Measurements from ENCODE around the gene JPT2. TPM values are rescaled to one million over a fixed set of nuclear protein-coding genes. Genes with fewer than 3 reads are reported as not detected.

JPT2 gene
- total and polyA plus RNA-seq, 4 experiments from 2014 or later: 4.8 to 43.1 (median 24.4) TPM

DNA sequence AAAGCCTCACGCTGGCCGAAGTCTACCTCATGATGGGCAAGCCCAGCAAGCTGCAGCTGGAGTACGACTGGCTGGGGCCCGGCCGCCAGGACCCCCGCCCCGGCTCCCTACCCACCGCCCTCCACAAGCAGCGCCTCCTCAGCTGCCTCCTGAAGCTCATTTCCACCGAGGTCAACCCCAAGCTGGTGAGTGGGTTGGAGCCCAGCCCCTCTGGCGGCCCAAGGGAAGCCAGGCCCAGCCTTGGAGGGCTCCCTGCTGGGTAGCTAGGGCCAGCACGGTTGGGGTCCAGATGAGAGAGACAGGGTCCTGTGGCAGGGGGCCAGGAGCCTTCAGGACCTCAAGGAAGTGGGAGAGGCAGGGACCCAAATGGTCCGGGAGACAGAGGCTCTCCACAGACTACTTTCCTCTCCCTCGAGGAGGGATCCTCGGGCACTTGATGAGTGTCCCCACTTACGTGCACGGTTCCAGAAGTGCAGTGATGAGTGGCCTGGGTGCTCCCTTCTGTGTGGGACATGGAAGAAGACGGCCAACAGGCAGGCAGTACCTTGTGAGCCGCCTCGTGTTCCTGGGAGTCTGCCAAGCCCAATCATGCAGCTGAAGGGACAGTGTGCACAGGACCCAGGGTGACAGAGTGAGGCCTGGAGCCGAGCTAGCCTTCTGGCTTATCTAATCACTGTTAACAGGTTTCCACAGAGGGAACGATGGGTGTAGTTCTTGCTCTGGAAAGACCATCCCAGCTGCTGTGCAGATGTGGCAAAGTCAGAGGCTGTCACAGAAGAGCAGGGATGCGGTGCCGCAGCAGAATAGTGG lies 21.1 kb upstream of the JPT2 start:
- Mint-ChIP-seq H3K4me1 (no peaks in the 10 kb centered on the region), H3K9me3 (no peaks in the 10 kb centered on the region), H3K27ac (no peak overlapping the region), H3K4me3 (no peak overlapping the region), H3K27me3 (no peaks in the 10 kb centered on the region), H3K36me3 (peaks cover 21 to 42% of the 10 kb centered on the region in 2 donors)
- ChIA-PET POLR2A (ENCODE audit: partially characterized antibody) (interaction anchor here (1.3 kb wide), 1 partner anchor 21 kb away, joined by 3 read pairs; no protein-coding TSS in a partner anchor), CTCF (ENCODE audit: partially characterized antibody) (no interaction called here)
- Histone ChIP-seq H3K9me3 (ENCODE audit: control insufficient read depth in 1 of 2, low read length in 2 of 2) (no peaks in the 10 kb centered on the region), H3K27ac (ENCODE audit: low read depth, low read length) (no peak overlapping the region), H3K4me3 (ENCODE audit: low read length in 2 of 2) (no peak overlapping the region), H3K27me3 (ENCODE audit: insufficient read depth, low read length) (no peaks in the 10 kb centered on the region), H3K36me3 (ENCODE audit: insufficient read depth, low read length) (peaks cover 53% of the 10 kb centered on the region), H3K4me1 (ENCODE audit: insufficient read depth, low read length) (no peaks in the 10 kb centered on the region)
- DNase-seq: no peak
- intact Hi-C loops (cut with micrococcal nuclease): no loop called here

DNA sequence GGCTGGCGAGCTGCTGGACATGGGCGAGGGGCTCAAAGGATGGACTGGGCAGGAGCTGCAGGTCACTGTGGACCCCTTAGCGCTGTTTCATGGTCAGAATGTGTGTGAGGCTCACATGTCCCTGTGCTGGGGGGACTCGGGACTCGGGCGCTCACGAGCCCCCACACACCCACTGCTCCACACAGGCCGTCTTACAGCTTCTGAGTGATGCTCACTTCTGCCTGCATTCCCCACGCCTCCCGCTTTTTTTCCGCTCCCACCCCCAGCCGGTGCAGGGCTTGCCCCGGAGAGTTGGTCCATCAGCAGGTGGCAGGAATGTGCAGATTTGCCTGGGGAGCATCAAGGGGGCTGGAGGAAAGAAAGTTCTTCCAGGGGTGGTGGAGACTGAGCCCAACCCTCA lies 20.2 kb upstream of the JPT2 start:
- Histone ChIP-seq H3K4me3 (ENCODE audit: low read length in 2 of 2) (no peak overlapping the region), H3K27ac (ENCODE audit: low read depth, low read length) (no peak overlapping the region), H3K27me3 (ENCODE audit: insufficient read depth, low read length) (no peaks in the 10 kb centered on the region), H3K4me1 (ENCODE audit: insufficient read depth, low read length) (no peaks in the 10 kb centered on the region), H3K36me3 (ENCODE audit: insufficient read depth, low read length) (peaks cover 53% of the 10 kb centered on the region), H3K9me3 (ENCODE audit: control insufficient read depth in 1 of 2, low read length in 2 of 2) (no peaks in the 10 kb centered on the region)
- CTCF ChIA-PET (ENCODE audit: partially characterized antibody): no interaction called here
- no peak overlapping the region for H3K27ac Mint-ChIP-seq
- no peak for DNase-seq
- H3K4me1 Mint-ChIP-seq: no peaks in the 10 kb centered on the region
- intact Hi-C loops (cut with micrococcal nuclease): no loop called here
- H3K36me3 Mint-ChIP-seq: peaks cover 27 to 45% of the 10 kb centered on the region in 2 donors
- no peak overlapping the region for H3K4me3 Mint-ChIP-seq
- POLR2A ChIA-PET (ENCODE audit: partially characterized antibody): no interaction called here
- H3K9me3 Mint-ChIP-seq: no peaks in the 10 kb centered on the region
- H3K27me3 Mint-ChIP-seq: no peaks in the 10 kb centered on the region

DNA sequence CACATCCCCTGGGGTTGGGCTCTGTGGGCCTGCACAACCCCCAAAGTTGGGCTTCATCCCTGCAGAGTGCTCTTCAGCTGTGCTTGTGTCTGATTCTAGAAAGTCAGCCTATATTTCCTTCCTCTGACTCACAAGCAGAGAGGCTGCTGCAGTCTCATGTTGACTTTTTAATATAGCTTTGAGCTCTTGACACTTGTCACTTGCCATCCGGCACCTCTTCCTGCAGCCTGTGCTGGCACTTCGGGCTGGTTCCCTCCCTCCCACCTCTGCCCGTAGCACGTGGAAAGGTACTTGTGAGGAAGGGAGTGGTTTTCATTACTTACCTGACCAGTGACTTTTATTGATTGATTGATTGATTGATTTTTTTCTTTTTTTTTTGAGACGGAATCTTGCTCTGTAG lies 19.0 kb upstream of the JPT2 start:
- Histone ChIP-seq H3K36me3 (ENCODE audit: insufficient read depth, low read length) (peaks cover 52% of the 10 kb centered on the region), H3K27me3 (ENCODE audit: insufficient read depth, low read length) (no peaks in the 10 kb centered on the region), H3K9me3 (ENCODE audit: control insufficient read depth in 1 of 2, low read length in 2 of 2) (no peaks in the 10 kb centered on the region), H3K4me1 (ENCODE audit: insufficient read depth, low read length) (no peaks in the 10 kb centered on the region), H3K27ac (ENCODE audit: low read depth, low read length) (no peak overlapping the region), H3K4me3 (ENCODE audit: low read length in 2 of 2) (no peak overlapping the region)
- Mint-ChIP-seq H3K4me1 (no peaks in the 10 kb centered on the region), H3K27ac (no peak overlapping the region), H3K4me3 (no peak overlapping the region), H3K27me3 (no peaks in the 10 kb centered on the region), H3K36me3 (peaks cover 35 to 52% of the 10 kb centered on the region in 2 donors), H3K9me3 (no peaks in the 10 kb centered on the region)
- ChIA-PET POLR2A (ENCODE audit: partially characterized antibody) (no interaction called here), CTCF (ENCODE audit: partially characterized antibody) (interaction anchor here (1.5 kb wide), 1 partner anchor 65 kb away, joined by 3 read pairs; no protein-coding TSS in a partner anchor)
- intact Hi-C loops (cut with micrococcal nuclease): no loop called here
- no peak for DNase-seq

DNA sequence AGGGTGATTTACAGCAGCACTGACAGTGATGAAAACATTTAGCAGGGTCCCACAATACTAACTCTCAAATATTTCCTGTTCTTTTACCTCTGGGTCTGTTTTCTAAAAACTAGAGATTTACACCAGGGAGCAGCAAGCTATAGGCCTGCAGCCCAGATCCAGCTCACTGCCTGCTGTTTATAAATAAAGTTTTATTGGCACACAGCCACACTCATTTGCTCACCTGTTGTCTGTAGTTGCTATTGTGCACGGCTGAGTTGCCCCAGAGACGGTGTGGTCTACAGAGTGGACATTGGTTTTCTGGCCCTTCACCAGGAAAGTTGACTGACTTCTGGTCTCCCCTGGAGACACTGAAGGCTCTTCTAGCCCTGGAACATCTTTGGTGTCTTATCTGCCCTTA lies 16.3 kb upstream of the JPT2 start:
- no peaks in the 10 kb centered on the region for H3K27me3 ChIP-seq (ENCODE audit: insufficient read depth, low read length)
- H3K4me3 ChIP-seq (ENCODE audit: low read length in 2 of 2): no peak overlapping the region
- no peak for DNase-seq
- Mint-ChIP-seq H3K4me3 (no peak overlapping the region), H3K27ac (peak overlapping the region in 1 of 7 donors; percentile 48), H3K4me1 (no peaks in the 10 kb centered on the region), H3K27me3 (no peaks in the 10 kb centered on the region), H3K9me3 (no peaks in the 10 kb centered on the region), H3K36me3 (peaks cover 29 to 52% of the 10 kb centered on the region in 2 donors)
- ChIA-PET POLR2A (ENCODE audit: partially characterized antibody) (no interaction called here), CTCF (ENCODE audit: partially characterized antibody) (no interaction called here)
- H3K27ac ChIP-seq (ENCODE audit: low read depth, low read length): no peak overlapping the region
- no peaks in the 10 kb centered on the region for H3K9me3 ChIP-seq (ENCODE audit: control insufficient read depth in 1 of 2, low read length in 2 of 2)
- intact Hi-C loops (cut with micrococcal nuclease): no loop called here
- no peaks in the 10 kb centered on the region for H3K4me1 ChIP-seq (ENCODE audit: insufficient read depth, low read length)
- peaks cover 48% of the 10 kb centered on the region for H3K36me3 ChIP-seq (ENCODE audit: insufficient read depth, low read length)

DNA sequence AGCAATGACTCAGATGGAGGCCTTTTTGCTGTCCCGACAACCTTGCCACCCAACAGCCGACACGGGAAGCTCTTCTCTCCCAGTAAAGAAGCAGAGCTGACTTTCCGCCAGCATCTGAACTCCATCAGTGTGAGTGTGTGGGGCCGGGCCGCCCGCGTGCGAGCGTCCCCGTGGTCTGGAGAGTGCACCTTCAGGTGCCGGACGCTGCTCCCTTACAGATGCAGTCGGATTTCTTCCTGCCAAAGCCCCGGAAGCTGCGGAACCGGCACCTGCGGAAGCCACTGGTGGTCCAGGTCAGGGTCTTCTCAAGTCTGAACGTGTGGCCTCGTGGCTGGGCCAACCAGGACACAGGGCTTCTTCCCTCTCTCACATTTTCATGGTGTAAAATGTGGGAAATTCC lies 15.5 kb upstream of the JPT2 start:
- no peaks in the 10 kb centered on the region for H3K4me1 Mint-ChIP-seq
- no peak overlapping the region for H3K27ac Mint-ChIP-seq
- Histone ChIP-seq H3K36me3 (ENCODE audit: insufficient read depth, low read length) (peaks cover 52% of the 10 kb centered on the region), H3K27me3 (ENCODE audit: insufficient read depth, low read length) (no peaks in the 10 kb centered on the region), H3K9me3 (ENCODE audit: control insufficient read depth in 1 of 2, low read length in 2 of 2) (no peaks in the 10 kb centered on the region), H3K4me3 (ENCODE audit: low read length in 2 of 2) (no peak overlapping the region), H3K27ac (ENCODE audit: low read depth, low read length) (no peak overlapping the region), H3K4me1 (ENCODE audit: insufficient read depth, low read length) (no peaks in the 10 kb centered on the region)
- no peaks in the 10 kb centered on the region for H3K9me3 Mint-ChIP-seq
- ChIA-PET CTCF (ENCODE audit: partially characterized antibody) (no interaction called here), POLR2A (ENCODE audit: partially characterized antibody) (no interaction called here)
- DNase-seq: no peak
- no peaks in the 10 kb centered on the region for H3K27me3 Mint-ChIP-seq
- H3K4me3 Mint-ChIP-seq: no peak overlapping the region
- peaks cover 32 to 56% of the 10 kb centered on the region in 2 donors for H3K36me3 Mint-ChIP-seq
- intact Hi-C loops (cut with micrococcal nuclease): no loop called here

- peaks cover 59% of the 10 kb centered on the region for H3K36me3 ChIP-seq (ENCODE audit: insufficient read depth, low read length)
- no peak overlapping the region for H3K27ac Mint-ChIP-seq
These were observed 12.2 kb upstream of the JPT2 start for GRCh38 chr16:1665829-1666228.

GRCh38 chr16:1666316-1666715 lies 11.8 kb upstream of the JPT2 start:
- H3K4me1 Mint-ChIP-seq: no peaks in the 10 kb centered on the region
- no peak for DNase-seq
- no peaks in the 10 kb centered on the region for H3K27me3 Mint-ChIP-seq
- Histone ChIP-seq H3K4me3 (ENCODE audit: low read length in 2 of 2) (no peak overlapping the region), H3K27me3 (ENCODE audit: insufficient read depth, low read length) (no peaks in the 10 kb centered on the region), H3K27ac (ENCODE audit: low read depth, low read length) (no peak overlapping the region), H3K4me1 (ENCODE audit: insufficient read depth, low read length) (no peaks in the 10 kb centered on the region), H3K9me3 (ENCODE audit: control insufficient read depth in 1 of 2, low read length in 2 of 2) (no peaks in the 10 kb centered on the region), H3K36me3 (ENCODE audit: insufficient read depth, low read length) (peaks cover 64% of the 10 kb centered on the region)
- ChIA-PET CTCF (ENCODE audit: partially characterized antibody) (no interaction called here), POLR2A (ENCODE audit: partially characterized antibody) (no interaction called here)
- H3K9me3 Mint-ChIP-seq: no peaks in the 10 kb centered on the region
- intact Hi-C loops (cut with micrococcal nuclease): loop anchor here (5.0 kb wide), 1 partner anchor 76 kb away; no protein-coding TSS in a partner anchor
- H3K27ac Mint-ChIP-seq: no peak overlapping the region
- H3K4me3 Mint-ChIP-seq: no peak overlapping the region
- H3K36me3 Mint-ChIP-seq: peaks cover 45 to 74% of the 10 kb centered on the region in 2 donors

More at GRCh38 chr16:1665829-1666228, 12.2 kb upstream of the JPT2 start:
- Histone ChIP-seq H3K9me3 (ENCODE audit: control insufficient read depth in 1 of 2, low read length in 2 of 2) (no peaks in the 10 kb centered on the region), H3K4me3 (ENCODE audit: low read length in 2 of 2) (no peak overlapping the region), H3K27ac (ENCODE audit: low read depth, low read length) (no peak overlapping the region), H3K4me1 (ENCODE audit: insufficient read depth, low read length) (no peaks in the 10 kb centered on the region), H3K27me3 (ENCODE audit: insufficient read depth, low read length) (no peaks in the 10 kb centered on the region)
- intact Hi-C loops (cut with micrococcal nuclease): loop anchor here (5.0 kb wide), 1 partner anchor 76 kb away; no protein-coding TSS in a partner anchor
- CTCF ChIA-PET (ENCODE audit: partially characterized antibody): no interaction called here
- Mint-ChIP-seq H3K36me3 (peaks cover 40 to 70% of the 10 kb centered on the region in 2 donors), H3K4me1 (no peaks in the 10 kb centered on the region), H3K4me3 (no peak overlapping the region), H3K9me3 (no peaks in the 10 kb centered on the region), H3K27me3 (no peaks in the 10 kb centered on the region)
- POLR2A ChIA-PET (ENCODE audit: partially characterized antibody): no interaction called here
- DNase-seq: no peak

Measured in CD4-positive, alpha-beta memory T cell (primary cell).